NCI-H1436 treated with DMSO at 0.1 percent for 48 hours (cell line): ENCODE results near the gene UGT1A4.

ENCODE experiments used
- DNase-seq: peaks from one replicate; lab custom pipeline; 2025; lab: John Stamatoyannopoulos, UW

Gene UGT1A4

GRCh38 chr2:233791151-233791882 lies 72.8 kb downstream of the UGT1A4 start:
- no peak for DNase-seq

GRCh38 chr2:233791883-233792329 lies 73.4 kb downstream of the UGT1A4 start:
- DNase-seq, result no peak

GRCh38 chr2:233792720-233793119 lies 74.2 kb downstream of the UGT1A4 start:
- DNase-seq, result no peak

GRCh38 chr2:233793465-233794127 lies 75.1 kb downstream of the UGT1A4 start:
- DNase-seq, result no peak

GRCh38 chr2:233794128-233794658 lies 75.7 kb downstream of the UGT1A4 start:
- no peak for DNase-seq

- no peak for DNase-seq
Measured at GRCh38 chr2:233795735-233796171, 77.2 kb downstream of the UGT1A4 start.

- no peak for DNase-seq
Measured at GRCh38 chr2:233796254-233796653, 77.7 kb downstream of the UGT1A4 start.

- DNase-seq, result no peak
Measured at GRCh38 chr2:233798335-233799086, 80.0 kb downstream of the UGT1A4 start.

- DNase-seq, result no peak
Measured at GRCh38 chr2:233799087-233799665, 80.6 kb downstream of the UGT1A4 start.

- DNase-seq, result no peak
Measured at GRCh38 chr2:233799716-233800115, 81.2 kb downstream of the UGT1A4 start.

- DNase-seq, result no peak
Measured at GRCh38 chr2:233800208-233800607, 81.7 kb downstream of the UGT1A4 start.

- no peak for DNase-seq
Measured at GRCh38 chr2:233801357-233802131, 83.0 kb downstream of the UGT1A4 start.

GRCh38 chr2:233802132-233802815 lies 83.7 kb downstream of the UGT1A4 start:
- DNase-seq, result no peak

GRCh38 chr2:233803292-233803911 lies 84.9 kb downstream of the UGT1A4 start:
- DNase-seq, result no peak

- DNase-seq, result no peak
Measured at GRCh38 chr2:233803994-233804393, 85.5 kb downstream of the UGT1A4 start.

- DNase-seq, result no peak
Measured at GRCh38 chr2:233807215-233807865, 88.8 kb downstream of the UGT1A4 start.

- no peak for DNase-seq
Measured at GRCh38 chr2:233807966-233808935, 89.7 kb downstream of the UGT1A4 start.

- DNase-seq, result no peak
Measured at GRCh38 chr2:233810385-233810784, 91.8 kb downstream of the UGT1A4 start.

GRCh38 chr2:233811087-233811486 lies 92.6 kb downstream of the UGT1A4 start:
- DNase-seq, result no peak
